ENCODE results near the gene NXPH3. TPM values are rescaled to one million over a fixed set of nuclear protein-coding genes. Genes with fewer than 3 reads are reported as not detected.

The NXPH3 gene
- total and polyA plus RNA-seq, 2 of the 13 experiments (the other 11 are each of a cell fraction or from before 2014, with no cell fraction given) = 0.04 to 0.58 TPM

GRCh38 chr17:49567871-49568694 lies 7.6 kb upstream of the NXPH3 start (continued):
- TF ChIP-seq ZNF687 (CRISPR knock-in tag; IDR thresholded peaks at IDR 0.05) (peak; percentile 94), MNT (IDR thresholded peaks at IDR 0.05) (no peak), PRDM10 (CRISPR knock-in tag; IDR thresholded peaks at IDR 0.05; ENCODE audit: low read depth) (no peak), RORA (CRISPR knock-in tag; IDR thresholded peaks at IDR 0.05) (no peak), PRDM15 (CRISPR knock-in tag; IDR thresholded peaks at IDR 0.05) (no peak), HOXD1 (CRISPR knock-in tag; IDR thresholded peaks at IDR 0.05) (no peak; the same call in 1 of the 2 replicates), SAFB2 (CRISPR knock-in tag; IDR thresholded peaks at IDR 0.05; ENCODE audit: borderline replicate concordance, low read depth) (no peak; the same call in 1 of the 2 replicates), ARHGAP35 (CRISPR knock-in tag; IDR thresholded peaks at IDR 0.05; ENCODE audit: borderline replicate concordance) (no peak), CREBL2 (CRISPR knock-in tag; IDR thresholded peaks at IDR 0.05; ENCODE audit: borderline replicate concordance) (peak; percentile 72; the same call in 1 of the 2 replicates), ZNF614 (CRISPR knock-in tag; IDR thresholded peaks at IDR 0.05; ENCODE audit: borderline replicate concordance) (0 out of 2 replicates have a peak, but pooled peaks have one; percentile 47), ASH2L (IDR thresholded peaks at IDR 0.05; ENCODE audit: insufficient read length, low read depth, low read length) (peak; percentile 42), ZNF263 (CRISPR knock-in tag; IDR thresholded peaks at IDR 0.05) (no peak), SAP130 (CRISPR knock-in tag; IDR thresholded peaks at IDR 0.05; ENCODE audit: low read depth) (peak; percentile 77), ZSCAN29 (CRISPR knock-in tag; conservative IDR thresholded peaks at IDR 0.05) (0 out of 2 replicates have a peak, but pooled peaks have one; percentile 60)

Measured in HepG2 (cell line).